ENCODE data around the gene ARHGEF4. TPM values are rescaled to one million over a fixed set of nuclear protein-coding genes. Genes with fewer than 3 reads are reported as not detected.
"Not testable (repeated sequence)": the region's sequence is repeated elsewhere in the genome, so short reads cannot be mapped to it uniquely, and the experiment has no call there.

ARHGEF4 gene
- total and polyA plus RNA-seq, 10 of the 15 experiments (the other 5 are each of a cell fraction or from before 2014, with no cell fraction given): 0.02 to 0.24 (median 0.16) TPM; not detected in 6

GRCh38 chr2:130901061-130901460 lies 64.3 kb downstream of the ARHGEF4 start (continued):
- no peak for TF ChIP-seq YBX1 (IDR thresholded peaks at IDR 0.05)
- TF ChIP-seq SREBF1 (IDR thresholded peaks at IDR 0.05; ENCODE audit: low read length): no peak
- TF ChIP-seq CTCF (IDR thresholded peaks at IDR 0.05 in 2 of 3, conservative IDR thresholded peaks at IDR 0.05 in 1 of 3; ENCODE audit: control insufficient read depth in 2 of 3, extremely low read depth in 1 of 3, insufficient read depth in 1 of 3, low read depth in 3 of 3, low read length in 3 of 3): no peak
- no peak for TF ChIP-seq TBL1XR1 (IDR thresholded peaks at IDR 0.05; ENCODE audit: low read depth, low read length)
- no peak for TF ChIP-seq SMAD5 (IDR thresholded peaks at IDR 0.05; ENCODE audit: low read depth)
- no peak for TF ChIP-seq TCF3 (IDR thresholded peaks at IDR 0.05; ENCODE audit: borderline replicate concordance, insufficient read depth, low read depth, low read length)
- no peak for TF ChIP-seq PML (IDR thresholded peaks at IDR 0.05; ENCODE audit: low read length)

- H3K27ac ChIP-seq (ENCODE audit: control insufficient read depth, insufficient read depth); SMC1A ChIA-PET (ENCODE audit: uncharacterized antibody, unreplicated experiment); RAD21 ChIA-PET (ENCODE audit: unreplicated experiment); H2AFZ ChIP-seq (ENCODE audit: control insufficient read depth, low read depth, low read length); H3K27me3 ChIP-seq (replicated peaks in 1 of 2; ENCODE audit: control insufficient read depth in 2 of 2, insufficient read depth in 2 of 2, low read length in 1 of 2); H3K4me1 ChIP-seq (ENCODE audit: control insufficient read depth, insufficient read depth, low read length); H3K4me2 ChIP-seq (ENCODE audit: control insufficient read depth, insufficient read depth); H3K79me2 ChIP-seq (ENCODE audit: control insufficient read depth, insufficient read depth, low read length); H3K4me3 ChIP-seq; ATAC-seq; in situ Hi-C loops (cut with MboI); H4K20me1 ChIP-seq (ENCODE audit: control insufficient read depth, insufficient read depth); DNase-seq (ENCODE audit: low read depth, low spot score); intact Hi-C loops (cut with micrococcal nuclease; ENCODE audit: unreplicated experiment); CTCF ChIA-PET; H3K9me3 ChIP-seq (replicated peaks; ENCODE audit: control insufficient read depth, insufficient read depth, low read length); H3K9ac ChIP-seq (ENCODE audit: control insufficient read depth, insufficient read depth, low read length); FAIRE-seq; H3K36me3 ChIP-seq (ENCODE audit: control insufficient read depth in 2 of 2, insufficient read depth in 2 of 2, low read length in 1 of 2); BruUV-seq (replicated peaks); POLR2A ChIA-PET: not testable (repeated sequence)
- 53% methylated on average over 9 of the region's 9 CpGs for WGBS (ENCODE audit: insufficient coverage, insufficient replicate concordance, low lambda C conversion rate, missing lambda C conversion rate)
Measured at GRCh38 chr2:130901626-130902025, 64.9 kb downstream of the ARHGEF4 start.
